WERI-Rb-1 (cell line): ENCODE data around the gene ZNF341.

Experiments
- DNase-seq: peaks from one replicate; pipeline ENCODE4 v3.0.0-alpha.2; 2020
- H3K27ac ChIP-seq: fragments of 250-450 bp; sonication (Bioruptor Pico); 2 replicates; pipeline ENCODE4 v1.5.1; 2020; ENCODE audit warnings: mild to moderate bottlenecking, moderate library complexity
- H3K27me3 ChIP-seq: fragments of 250-450 bp; sonication (Bioruptor Pico); 2 replicates; pipeline ENCODE4 v1.5.1; 2021; ENCODE audit warnings: mild to moderate bottlenecking, low read depth, moderate library complexity; ENCODE audit not compliant: insufficient read depth, severe bottlenecking
- H3K36me3 ChIP-seq: fragments of 250-450 bp; sonication (Bioruptor Pico); 2 replicates; pipeline ENCODE4 v1.5.1; 2020; ENCODE audit warnings: mild to moderate bottlenecking, moderate library complexity
- H3K4me3 ChIP-seq: 2 replicates; pipeline ENCODE4 v1.5.1; 2011; ENCODE audit warnings: low read depth, mild to moderate bottlenecking, control low read depth, low read length
- H3K9me3 ChIP-seq: fragments of 250-450 bp; sonication (Bioruptor Pico); 2 replicates; pipeline ENCODE4 v1.5.1; 2021; ENCODE audit warnings: mild to moderate bottlenecking, moderate library complexity; ENCODE audit not compliant: severe bottlenecking
- CTCF ChIP-seq: IDR thresholded peaks from 2 replicates; pipeline ENCODE4 v1.5.1; 2011; ENCODE audit warnings: low read depth, mild to moderate bottlenecking, control low read depth, inconsistent platforms, low read length

Gene ZNF341

GRCh38 chr20:33689973-33690372, 41.8 kb upstream of the ZNF341 start:
- Histone ChIP-seq H3K27ac (no peak overlapping the region), H3K36me3 (peaks cover 6% of the 10 kb centered on the region), H3K27me3 (no peaks in the 10 kb centered on the region), H3K4me3 (no peak overlapping the region), H3K9me3 (no peaks in the 10 kb centered on the region)
- no peak for DNase-seq
- TF ChIP-seq CTCF, result no peak

GRCh38 chr20:33693289-33693688, 38.5 kb upstream of the ZNF341 start:
- Histone ChIP-seq H3K36me3 (no peaks in the 10 kb centered on the region), H3K27ac (no peak overlapping the region), H3K27me3 (no peaks in the 10 kb centered on the region), H3K4me3 (no peak overlapping the region), H3K9me3 (peaks cover 3% of the 10 kb centered on the region)
- no peak for DNase-seq
- no peak for TF ChIP-seq CTCF

- H3K4me3 ChIP-seq, result no peak overlapping the region
- no peaks in the 10 kb centered on the region for H3K36me3 ChIP-seq
- no peaks in the 10 kb centered on the region for H3K27me3 ChIP-seq
- no peak overlapping the region for H3K27ac ChIP-seq
- 0 out of 2 replicates have a peak, but pooled peaks have one; percentile 1 for TF ChIP-seq CTCF
- DNase-seq, result no peak
- peaks cover 6% of the 10 kb centered on the region for H3K9me3 ChIP-seq
Observed at GRCh38 chr20:33693741-33694638, 37.8 kb upstream of the ZNF341 start.

GRCh38 chr20:33694639-33695012, 37.2 kb upstream of the ZNF341 start:
- TF ChIP-seq CTCF, result no peak
- no peak for DNase-seq
- H3K9me3 ChIP-seq, result peaks cover 6% of the 10 kb centered on the region
- H3K27ac ChIP-seq, result no peak overlapping the region
- H3K36me3 ChIP-seq, result no peaks in the 10 kb centered on the region
- no peaks in the 10 kb centered on the region for H3K27me3 ChIP-seq
- no peak overlapping the region for H3K4me3 ChIP-seq

- no peak for TF ChIP-seq CTCF
- no peak for DNase-seq
- Histone ChIP-seq H3K27me3 (no peaks in the 10 kb centered on the region), H3K27ac (no peak overlapping the region), H3K9me3 (peaks cover 11% of the 10 kb centered on the region), H3K4me3 (no peak overlapping the region), H3K36me3 (no peaks in the 10 kb centered on the region)
Observed at GRCh38 chr20:33696448-33696847, 35.3 kb upstream of the ZNF341 start.
